T-helper 1 cell (primary cell): ENCODE results near the gene LCN6.
A peak's percentile ranks its signal among the peaks of the same experiment; 100 is the strongest.
"Not testable (repeated sequence)": the region's sequence is repeated elsewhere in the genome, so short reads cannot be mapped to it uniquely, and the experiment has no call there.

ENCODE experiments used
- DNase-seq, 5 donors: peaks; one replicate each; pipeline ENCODE4 v3.0.0-alpha.2; 2012 to 2020

LCN6 gene

GRCh38 chr9:136782452-136782851 lies 34.1 kb upstream of the LCN6 start:
- DNase-seq: no peak

GRCh38 chr9:136779808-136780207 lies 31.5 kb upstream of the LCN6 start:
- no peak for DNase-seq

GRCh38 chr9:136777359-136777758 lies 29.0 kb upstream of the LCN6 start:
- DNase-seq: no peak

GRCh38 chr9:136776947-136777346 lies 28.6 kb upstream of the LCN6 start:
- no peak for DNase-seq

- DNase-seq: no peak
Observed at GRCh38 chr9:136775191-136775590, 26.9 kb upstream of the LCN6 start.

GRCh38 chr9:136774416-136775045 lies 26.2 kb upstream of the LCN6 start:
- DNase-seq: no peak

- DNase-seq: no peak
Observed at GRCh38 chr9:136773386-136774044, 25.2 kb upstream of the LCN6 start.

GRCh38 chr9:136771907-136772415 lies 23.6 kb upstream of the LCN6 start:
- DNase-seq: no peak

GRCh38 chr9:136769710-136770191 lies 21.4 kb upstream of the LCN6 start:
- DNase-seq: peak in 3 of 5 donors; percentile 28 to 45 (median 40)

- DNase-seq: peak in 2 of 5 donors; percentile 29 to 44
Observed at GRCh38 chr9:136766410-136767120, 18.2 kb upstream of the LCN6 start.

GRCh38 chr9:136765745-136766409 lies 17.6 kb upstream of the LCN6 start:
- DNase-seq: not testable (repeated sequence)

GRCh38 chr9:136765041-136765440 lies 16.7 kb upstream of the LCN6 start:
- DNase-seq: no peak

- no peak for DNase-seq
Observed at GRCh38 chr9:136764301-136764891, 16.1 kb upstream of the LCN6 start, which contains the start of gene LCN15. Gene LCN15 (minus strand): TSS chr9:136764518. CDS start chr9:136764488, 30 bp downstream.

- DNase-seq: no peak
Observed at GRCh38 chr9:136763649-136764035, 15.3 kb upstream of the LCN6 start.

- DNase-seq: peak in 3 of 5 donors; percentile 21 to 38 (median 24)
Observed at GRCh38 chr9:136762915-136763648, 14.8 kb upstream of the LCN6 start.

GRCh38 chr9:136762221-136762691 lies 13.9 kb upstream of the LCN6 start:
- no peak for DNase-seq

GRCh38 chr9:136761545-136761981 lies 13.2 kb upstream of the LCN6 start:
- DNase-seq: no peak

GRCh38 chr9:136760834-136761544 lies 12.7 kb upstream of the LCN6 start:
- not testable (repeated sequence) for DNase-seq

GRCh38 chr9:136760424-136760823 lies 12.1 kb upstream of the LCN6 start:
- no peak for DNase-seq

GRCh38 chr9:136759436-136760325 lies 11.4 kb upstream of the LCN6 start:
- DNase-seq: no peak
